Endothelial cell of umbilical vein (primary cell): ENCODE results near the gene NCK2. TPM values are rescaled to one million over a fixed set of nuclear protein-coding genes. Genes with fewer than 3 reads are reported as not detected.

ENCODE experiments used
- BruUV-seq: library from RNA; stranded (reverse); fragments of 400-500 nt; replicated peaks from 2 replicates; lab custom pipeline; 2021; lab: Mats Ljungman, UMichigan
- CTCF ChIA-PET: fragments of 300-600, 350-600 bp; sonication (Branson Sonifier 250); formaldehyde crosslinking; loops from one replicate; lab custom pipeline; 2021; ENCODE audit warnings: antibody characterized with exemption, inconsistent platforms; lab: Charles Lee
- POLR2A ChIA-PET: fragments of 300-600, 350-600 bp; sonication (Branson Sonifier 250); formaldehyde crosslinking; loops from one replicate; lab custom pipeline; 2021; ENCODE audit warnings: antibody characterized with exemption, inconsistent platforms; lab: Charles Lee
- DNase-seq: peaks from one replicate; pipeline ENCODE4 v3.0.0-alpha.2; 2011; ENCODE audit warnings: low read depth, low spot score
- FAIRE-seq: peaks from 2 replicates; lab custom pipeline; 2011; peaks lifted over from hg19 to GRCh38; lab: Jason Lieb, UNC
- H2AFZ ChIP-seq: 2 replicates; pipeline ENCODE4 v1.6.0; 2012; ENCODE audit warnings: low read depth, low read length, control low read depth, inconsistent platforms
- H3K27ac ChIP-seq: 2 replicates; pipeline ENCODE4 v1.5.1; 2011; ENCODE audit warnings: low read depth, mild to moderate bottlenecking, control low read depth, low read length, moderate library complexity; ENCODE audit not compliant: insufficient read depth
- H3K27me3 ChIP-seq, 2 experiments: 2 replicates each; pipeline versions ENCODE4 v1.6.0 to v1.6.1; 2011; ENCODE audit warnings: low read length in 2 of 2, mixed read lengths in 1 of 2; ENCODE audit not compliant: control insufficient read depth in 2 of 2, insufficient read depth in 2 of 2
- H3K36me3 ChIP-seq, 2 experiments: 2 replicates in 1 of 2; 3 replicates in 1 of 2; pipeline ENCODE4 v1.5.1; 2011; ENCODE audit warnings: low read length in 2 of 2, mild to moderate bottlenecking in 1 of 2, moderate library complexity in 1 of 2; ENCODE audit not compliant: control insufficient read depth in 2 of 2, insufficient read depth in 2 of 2; ENCODE audit errors: extremely low read depth in 1 of 2
- H3K4me1 ChIP-seq: 3 replicates; pipeline ENCODE4 v1.5.1; 2011; ENCODE audit warnings: mild to moderate bottlenecking, low read length; ENCODE audit not compliant: control insufficient read depth, insufficient read depth; ENCODE audit errors: extremely low read depth
- H3K4me2 ChIP-seq: 2 replicates; pipeline ENCODE4 v1.6.1; 2011; ENCODE audit warnings: low read length, control low read depth, mixed read lengths; ENCODE audit not compliant: insufficient read depth
- H3K4me3 ChIP-seq, 3 experiments: fragments of 200-600 bp in 1 of 3; sonication (generic), shearing (Covaris generic) in 1 of 3; replicated peaks in 1 of 3; 2 replicates each; pipeline ENCODE4 v1.5.1; 2011 to 2016; ENCODE audit warnings: control low read depth in 3 of 3, low read length in 3 of 3, mild to moderate bottlenecking in 2 of 3, inconsistent platforms in 1 of 3, low read depth in 1 of 3, moderate library complexity in 1 of 3; ENCODE audit not compliant: insufficient read depth in 1 of 3
- H3K79me2 ChIP-seq: 2 replicates; pipeline ENCODE4 v1.6.0; 2012; ENCODE audit warnings: low read length, inconsistent platforms; ENCODE audit not compliant: control insufficient read depth, insufficient read depth
- H3K9ac ChIP-seq: replicated peaks from 2 replicates; pipeline ENCODE3; 2011; ENCODE audit warnings: low read length, control low read depth; ENCODE audit not compliant: insufficient read depth; ENCODE audit errors: extremely low read depth
- H3K9me1 ChIP-seq: replicated peaks from 3 replicates; pipeline ENCODE4 v1.6.0; 2011; ENCODE audit warnings: mild to moderate bottlenecking, low read length; ENCODE audit not compliant: control insufficient read depth, insufficient read depth; ENCODE audit errors: extremely low read depth
- H3K9me3 ChIP-seq: replicated peaks from 2 replicates; pipeline ENCODE4 v1.5.1; 2012; ENCODE audit warnings: low read length, inconsistent platforms; ENCODE audit not compliant: control insufficient read depth, insufficient read depth
- H4K20me1 ChIP-seq: replicated peaks from 2 replicates; pipeline ENCODE3; 2011; ENCODE audit warnings: mild to moderate bottlenecking, low read length; ENCODE audit not compliant: control insufficient read depth, insufficient read depth; ENCODE audit errors: extremely low read depth
- CTCF ChIP-seq, 2 donors: IDR thresholded peaks; 1 replicate in 1 of 2; 2 replicates in 1 of 2; pipeline ENCODE4 v1.5.1; 2011; ENCODE audit warnings: low read length in 2 of 2, mild to moderate bottlenecking in 2 of 2, moderate library complexity in 2 of 2, control low read depth in 1 of 2, inconsistent platforms in 1 of 2, low read depth in 1 of 2; ENCODE audit not compliant: insufficient read depth in 1 of 2; ENCODE audit errors: extremely low read depth in 1 of 2
- EZH2 ChIP-seq: IDR thresholded peaks from 2 replicates; pipeline ENCODE4 v1.6.1; 2012; ENCODE audit warnings: borderline replicate concordance, low read depth, mild to moderate bottlenecking, moderate library complexity, low read length, inconsistent platforms; ENCODE audit not compliant: severe bottlenecking
- FOS ChIP-seq: IDR thresholded peaks from 2 replicates; pipeline ENCODE4 v1.6.1; 2011; ENCODE audit warnings: mild to moderate bottlenecking, low read length, moderate library complexity, borderline replicate concordance; ENCODE audit not compliant: insufficient read depth
- GATA2 ChIP-seq: IDR thresholded peaks from 2 replicates; pipeline ENCODE4 v1.7.0; 2011; ENCODE audit warnings: low read depth, mild to moderate bottlenecking, moderate library complexity, mixed read lengths, low read length; ENCODE audit not compliant: insufficient read length, insufficient read depth
- JUN ChIP-seq: IDR thresholded peaks from 2 replicates; pipeline ENCODE4 v1.6.1; 2011; ENCODE audit warnings: borderline replicate concordance, low read depth; ENCODE audit not compliant: insufficient read length, insufficient read depth
- MAX ChIP-seq: IDR thresholded peaks from 2 replicates; pipeline ENCODE4 v1.6.1; 2011; ENCODE audit not compliant: insufficient read depth, insufficient read length
- MYC ChIP-seq: IDR thresholded peaks from one replicate; pipeline ENCODE4 v1.6.1; 2011; ENCODE audit warnings: mild to moderate bottlenecking, low read depth, low read length
- POLR2A ChIP-seq: IDR thresholded peaks from 2 replicates; pipeline ENCODE4 v1.6.1; 2012; ENCODE audit warnings: low read depth, mild to moderate bottlenecking, control low read depth, low read length
- POLR2AphosphoS5 ChIP-seq: IDR thresholded peaks from 2 replicates; pipeline ENCODE4 v1.6.1; 2012; ENCODE audit warnings: low read depth, mild to moderate bottlenecking, control low read depth, low read length, moderate library complexity; ENCODE audit not compliant: insufficient read depth
- dilution Hi-C: fragments of 300-500 bp; cut with MboI; formaldehyde crosslinking; loops from one replicate; pipeline ENCODE4 v1.15.0; 2019; ENCODE audit warnings: low sequenced_read_pairs; ENCODE audit not compliant: extremely low pct_ligation_motif_present
- intact Hi-C: fragments of 100-400 bp; cut with micrococcal nuclease; formaldehyde crosslinking; loops from one replicate; pipeline ENCODE4 v1.10.0; 2022
- polyA plus RNA-seq, 4 experiments: library from polyadenylated mRNA; depleted of rRNA in 3 of 4; stranded (reverse) in 3 of 4; unstranded in 1 of 4; fragments of >200 nt; gene quantifications; 2 replicates each; pipeline versions ENCODE4 v1.2.1 to v1.2.3, GENCODE V29; 2011 to 2012; ENCODE audit warnings: missing spikeins in 1 of 4
- total RNA-seq: library from RNA; stranded (reverse); gene quantifications from 2 replicates; pipeline ENCODE4 v1.2.3, GENCODE V29; 2021

Gene NCK2
- total and polyA plus RNA-seq, 2 donors (not counting 3 experiments of a cell fraction or from before 2014, with no cell fraction given) = 23.8 to 39.1 TPM

- Histone ChIP-seq H3K4me2 (no peak overlapping the region), H2AFZ (no peak overlapping the region), H3K9ac (no peak overlapping the region), H3K9me1 (no peaks in the 10 kb centered on the region), H3K79me2 (peaks cover 1% of the 10 kb centered on the region), H3K4me3 (no peak overlapping the region), H3K4me1 (no peaks in the 10 kb centered on the region), H3K9me3 (no peaks in the 10 kb centered on the region), H3K36me3 (no peaks in the 10 kb centered on the region), H3K27ac (no peak overlapping the region), H4K20me1 (peaks cover 3% of the 10 kb centered on the region), H3K27me3 (no peaks in the 10 kb centered on the region)
- DNase-seq (no peak), FAIRE-seq (no peak)
- CTCF ChIA-PET = no interaction called here
- dilution Hi-C loops (no loop called here), intact Hi-C loops (no loop called here)
- POLR2A ChIA-PET = no interaction called here
- BruUV-seq = no TSS peak
- TF ChIP-seq EZH2 (no peak), FOS (no peak), MAX (no peak), GATA2 (no peak), POLR2A (no peak), POLR2AphosphoS5 (no peak), JUN (no peak), CTCF (IDR thresholded peaks at IDR 0.05; ENCODE audit: extremely low read depth in 1 of 2, insufficient read depth in 1 of 2, low read depth in 1 of 2, low read length in 2 of 2) (no peak), MYC (no peak)
Measured at GRCh38 chr2:105870062-105870461, 125.3 kb downstream of the NCK2 start.
